ENCODE results near the gene TNNI2. TPM values are rescaled to one million over a fixed set of nuclear protein-coding genes. Genes with fewer than 3 reads are reported as not detected.
"Not testable (repeated sequence)": the region's sequence is repeated elsewhere in the genome, so short reads cannot be mapped to it uniquely, and the experiment has no call there.

Gene TNNI2
- total RNA-seq, 1 donor from 2014 or later, result not detected

DNA sequence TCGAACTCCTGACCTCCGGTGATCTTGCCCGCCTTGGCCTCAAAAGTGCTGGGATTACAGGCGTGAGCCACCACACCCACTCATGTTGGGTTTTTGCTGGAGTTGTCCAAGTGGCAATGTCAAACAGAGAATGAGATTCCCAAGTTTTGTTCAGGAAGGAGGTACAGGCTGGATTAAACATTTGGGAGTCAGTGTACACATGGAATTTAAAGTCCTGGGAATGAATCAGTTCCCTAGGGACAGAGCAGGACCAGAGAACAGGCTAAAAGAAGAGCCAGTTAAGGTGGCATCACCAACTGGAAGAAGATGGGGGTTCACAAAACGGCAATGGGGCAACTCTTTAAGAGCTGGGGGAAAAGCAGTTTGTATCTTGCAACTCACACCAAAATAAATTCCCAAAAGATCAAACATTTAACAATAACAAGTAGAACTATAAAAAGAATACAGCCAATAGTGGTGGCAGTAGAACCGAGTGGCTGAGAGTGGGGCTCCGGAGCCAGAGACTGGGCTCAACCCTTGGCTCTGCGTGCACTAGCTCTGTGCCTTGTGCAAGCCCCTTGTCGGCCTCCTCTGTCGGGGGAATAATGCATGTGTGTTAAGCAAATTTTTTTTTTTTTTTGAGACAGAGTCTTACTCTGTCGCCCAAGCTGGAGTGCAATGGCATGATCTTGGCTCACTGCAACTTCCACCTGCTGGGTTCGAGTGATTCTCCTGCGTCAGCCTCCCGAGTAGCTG lies 41.2 kb upstream of the TNNI2 start:
- Histone ChIP-seq H3K4me1 (no peaks in the 10 kb centered on the region), H3K27me3 (no peaks in the 10 kb centered on the region), H3K36me3 (no peaks in the 10 kb centered on the region), H3K4me3 (no peak overlapping the region), H3K27ac (no peak overlapping the region), H3K9me3 (no peaks in the 10 kb centered on the region)
- intact Hi-C loops (cut with DNase I), result no loop called here
- no peak for DNase-seq (ENCODE audit: low spot score in 2 of 2)
- TF ChIP-seq, protein P1, sequence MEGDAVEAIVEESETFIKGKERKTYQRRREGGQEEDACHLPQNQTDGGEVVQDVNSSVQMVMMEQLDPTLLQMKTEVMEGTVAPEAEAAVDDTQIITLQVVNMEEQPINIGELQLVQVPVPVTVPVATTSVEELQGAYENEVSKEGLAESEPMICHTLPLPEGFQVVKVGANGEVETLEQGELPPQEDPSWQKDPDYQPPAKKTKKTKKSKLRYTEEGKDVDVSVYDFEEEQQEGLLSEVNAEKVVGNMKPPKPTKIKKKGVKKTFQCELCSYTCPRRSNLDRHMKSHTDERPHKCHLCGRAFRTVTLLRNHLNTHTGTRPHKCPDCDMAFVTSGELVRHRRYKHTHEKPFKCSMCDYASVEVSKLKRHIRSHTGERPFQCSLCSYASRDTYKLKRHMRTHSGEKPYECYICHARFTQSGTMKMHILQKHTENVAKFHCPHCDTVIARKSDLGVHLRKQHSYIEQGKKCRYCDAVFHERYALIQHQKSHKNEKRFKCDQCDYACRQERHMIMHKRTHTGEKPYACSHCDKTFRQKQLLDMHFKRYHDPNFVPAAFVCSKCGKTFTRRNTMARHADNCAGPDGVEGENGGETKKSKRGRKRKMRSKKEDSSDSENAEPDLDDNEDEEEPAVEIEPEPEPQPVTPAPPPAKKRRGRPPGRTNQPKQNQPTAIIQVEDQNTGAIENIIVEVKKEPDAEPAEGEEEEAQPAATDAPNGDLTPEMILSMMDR (IDR thresholded peaks at IDR 0.05), result no peak

DNA sequence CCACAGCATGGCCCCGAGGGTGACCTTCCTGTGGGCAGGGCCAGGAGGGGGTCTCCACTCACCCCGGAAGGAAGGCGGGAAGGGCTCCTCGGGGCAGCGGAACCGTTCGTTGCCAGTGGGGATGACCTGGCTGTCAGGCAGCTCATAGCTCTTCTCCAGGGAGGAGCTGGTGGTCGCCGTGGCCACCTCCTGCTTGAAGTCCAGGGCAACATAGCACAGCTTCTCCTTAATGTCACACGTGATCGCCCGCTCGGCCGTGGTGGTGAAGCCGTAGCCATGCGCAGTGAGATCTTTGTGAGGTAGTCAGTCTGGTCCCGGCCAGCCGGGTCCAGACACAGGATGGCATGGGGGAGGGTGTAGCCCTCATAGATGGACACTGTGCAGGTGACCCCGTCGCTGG lies 35.5 kb upstream of the TNNI2 start:
- H3K27ac ChIP-seq, result no peak overlapping the region
- intact Hi-C loops (cut with DNase I), result no loop called here
- H3K4me1 ChIP-seq, result no peaks in the 10 kb centered on the region
- H3K9me3 ChIP-seq, result no peaks in the 10 kb centered on the region
- TF ChIP-seq, protein P1 (IDR thresholded peaks at IDR 0.05), result no peak
- H3K36me3 ChIP-seq, result no peaks in the 10 kb centered on the region
- no peak for DNase-seq (ENCODE audit: low spot score in 2 of 2)
- H3K4me3 ChIP-seq, result no peak overlapping the region
- H3K27me3 ChIP-seq, result no peaks in the 10 kb centered on the region

DNA sequence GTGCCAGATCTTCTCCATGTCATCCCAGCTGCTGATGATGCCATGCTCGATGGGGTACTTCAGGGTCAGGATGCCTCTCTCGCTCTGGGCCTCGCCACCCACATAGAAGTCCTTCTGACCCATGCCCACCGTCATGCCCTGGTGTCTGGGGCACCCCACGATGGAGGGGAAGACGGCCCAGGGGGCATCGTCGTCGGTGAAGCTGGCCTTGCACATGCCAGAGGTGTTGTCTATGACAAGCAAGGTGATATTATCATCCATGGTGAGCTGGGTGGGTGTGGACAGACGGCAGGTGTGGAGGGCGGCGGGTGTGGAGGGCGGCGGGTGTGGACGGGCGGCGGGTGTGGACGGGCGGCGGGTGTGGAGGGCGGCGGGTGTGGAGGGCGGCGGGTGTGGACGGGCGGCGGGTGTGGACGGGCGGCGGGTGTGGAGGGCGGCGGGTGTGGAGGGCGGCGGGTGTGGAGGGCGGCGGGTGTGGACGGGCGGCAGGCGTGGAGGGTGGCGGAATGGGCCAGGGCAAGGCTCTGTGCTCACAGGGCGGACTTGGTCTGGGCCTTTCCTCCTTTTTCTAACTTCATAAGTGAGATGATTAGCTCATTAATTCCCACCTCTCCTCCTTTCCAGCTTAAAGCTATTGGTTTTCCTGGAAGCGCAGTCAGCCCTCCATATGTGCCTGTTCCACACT lies 34.8 kb upstream of the TNNI2 start:
- H3K27ac ChIP-seq; intact Hi-C loops (cut with DNase I); H3K27me3 ChIP-seq; H3K4me1 ChIP-seq; H3K4me3 ChIP-seq; DNase-seq (ENCODE audit: low spot score in 2 of 2); H3K9me3 ChIP-seq; H3K36me3 ChIP-seq: not testable (repeated sequence)

DNA sequence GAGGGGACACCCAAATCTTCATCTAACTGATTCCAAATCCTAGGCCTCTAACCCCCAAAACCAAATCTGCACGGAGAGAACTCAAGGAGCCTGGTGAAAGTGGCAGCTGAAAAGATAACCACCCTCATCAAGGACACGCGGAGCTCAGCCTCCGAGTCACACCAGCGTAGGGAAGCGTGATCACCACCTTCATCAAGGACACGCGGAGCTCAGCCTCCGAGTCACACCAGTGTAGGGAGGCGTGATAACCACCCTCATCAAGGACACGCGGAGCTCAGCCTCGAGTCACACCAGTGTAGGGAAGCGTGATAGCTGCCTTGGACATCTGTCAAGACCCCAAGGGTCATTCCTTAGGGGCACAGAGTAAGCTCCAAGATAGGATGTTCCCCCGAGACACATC lies 33.3 kb upstream of the TNNI2 start:
- TF ChIP-seq, protein P1 (IDR thresholded peaks at IDR 0.05), result no peak
- no peak overlapping the region for H3K4me3 ChIP-seq
- H3K27ac ChIP-seq, result no peak overlapping the region
- no peaks in the 10 kb centered on the region for H3K36me3 ChIP-seq
- no peaks in the 10 kb centered on the region for H3K9me3 ChIP-seq
- DNase-seq (ENCODE audit: low spot score in 2 of 2), result no peak
- H3K27me3 ChIP-seq, result no peaks in the 10 kb centered on the region
- intact Hi-C loops (cut with DNase I), result no loop called here
- H3K4me1 ChIP-seq, result no peaks in the 10 kb centered on the region

DNA sequence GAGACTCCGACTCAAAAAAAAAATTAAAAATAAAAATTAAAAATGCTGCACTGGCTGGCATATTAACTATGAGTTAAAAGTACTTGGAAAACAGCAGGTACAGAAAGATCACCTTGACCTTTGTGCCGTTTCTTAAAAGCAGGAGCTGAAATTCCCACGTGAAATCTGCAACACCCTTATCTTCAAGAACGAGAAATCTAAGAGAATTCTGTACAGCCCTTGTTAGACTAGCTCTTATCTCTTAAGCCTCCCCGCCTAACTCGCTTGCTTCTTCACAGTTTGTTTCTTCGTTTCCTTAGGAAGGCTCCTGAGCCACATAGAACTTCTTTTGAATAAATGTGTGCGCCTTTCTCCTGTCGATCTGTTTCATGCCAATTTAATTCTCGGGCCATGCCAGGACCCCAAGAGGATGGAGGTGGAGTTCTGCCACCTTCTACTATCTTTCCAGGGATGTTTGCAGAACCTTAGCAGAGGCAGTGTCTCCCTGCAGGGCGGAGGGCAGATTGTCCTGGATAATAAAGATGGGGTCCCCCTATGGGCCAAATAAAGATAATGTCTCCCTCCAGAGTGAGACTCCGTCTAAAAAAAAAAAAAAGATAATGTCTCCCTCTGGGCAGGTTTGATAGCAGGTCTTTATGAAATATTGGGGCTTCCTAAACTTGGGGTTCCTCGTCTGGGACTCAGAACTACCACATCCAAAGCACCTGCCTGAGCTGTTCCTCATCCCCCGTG lies 31.4 kb upstream of the TNNI2 start:
- DNase-seq (ENCODE audit: low spot score in 2 of 2), result no peak
- H3K4me1 ChIP-seq, result no peaks in the 10 kb centered on the region
- no peak overlapping the region for H3K27ac ChIP-seq
- TF ChIP-seq, protein P1 (IDR thresholded peaks at IDR 0.05), result no peak
- H3K36me3 ChIP-seq, result no peaks in the 10 kb centered on the region
- no peak overlapping the region for H3K4me3 ChIP-seq
- intact Hi-C loops (cut with DNase I), result no loop called here
- no peaks in the 10 kb centered on the region for H3K27me3 ChIP-seq
- H3K9me3 ChIP-seq, result no peaks in the 10 kb centered on the region

DNA sequence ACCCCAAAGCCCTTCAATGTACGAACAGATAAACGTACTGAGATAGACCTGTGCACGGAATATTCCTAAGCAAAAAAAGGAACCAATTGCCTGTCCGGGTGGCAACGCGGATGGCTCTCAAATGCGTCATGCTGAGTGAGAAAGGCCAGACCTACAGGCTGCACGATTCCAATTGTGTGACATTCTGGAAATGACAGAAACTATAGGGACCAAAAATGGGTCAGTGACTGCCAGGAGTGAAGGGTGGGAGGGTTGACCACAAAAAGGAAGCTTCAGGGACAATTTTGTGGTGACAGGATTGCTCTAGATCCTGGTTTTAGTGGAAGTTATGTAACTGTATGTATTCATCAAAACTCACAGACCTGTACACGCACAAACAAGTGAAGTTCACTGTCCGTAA lies 28.0 kb upstream of the TNNI2 start:
- H3K36me3 ChIP-seq, result no peaks in the 10 kb centered on the region
- DNase-seq (ENCODE audit: low spot score in 2 of 2), result no peak
- no peaks in the 10 kb centered on the region for H3K27me3 ChIP-seq
- H3K9me3 ChIP-seq, result no peaks in the 10 kb centered on the region
- H3K4me1 ChIP-seq, result no peaks in the 10 kb centered on the region
- no peak overlapping the region for H3K4me3 ChIP-seq
- no peak overlapping the region for H3K27ac ChIP-seq
- TF ChIP-seq, protein P1 (IDR thresholded peaks at IDR 0.05), result no peak
- intact Hi-C loops (cut with DNase I), result no loop called here

Data from ascending aorta (tissue), 2 donors.